ENCODE results near the gene EEA1.
A peak's percentile ranks its signal among the peaks of the same experiment; 100 is the strongest.

Gene EEA1

GRCh38 chr12:92938018-92938417 is 8.9 kb upstream of the EEA1 start:
- TF ChIP-seq EZH2 (IDR thresholded peaks at IDR 0.05; ENCODE audit: borderline replicate concordance, low read length) = no peak
- TF ChIP-seq, protein P1, sequence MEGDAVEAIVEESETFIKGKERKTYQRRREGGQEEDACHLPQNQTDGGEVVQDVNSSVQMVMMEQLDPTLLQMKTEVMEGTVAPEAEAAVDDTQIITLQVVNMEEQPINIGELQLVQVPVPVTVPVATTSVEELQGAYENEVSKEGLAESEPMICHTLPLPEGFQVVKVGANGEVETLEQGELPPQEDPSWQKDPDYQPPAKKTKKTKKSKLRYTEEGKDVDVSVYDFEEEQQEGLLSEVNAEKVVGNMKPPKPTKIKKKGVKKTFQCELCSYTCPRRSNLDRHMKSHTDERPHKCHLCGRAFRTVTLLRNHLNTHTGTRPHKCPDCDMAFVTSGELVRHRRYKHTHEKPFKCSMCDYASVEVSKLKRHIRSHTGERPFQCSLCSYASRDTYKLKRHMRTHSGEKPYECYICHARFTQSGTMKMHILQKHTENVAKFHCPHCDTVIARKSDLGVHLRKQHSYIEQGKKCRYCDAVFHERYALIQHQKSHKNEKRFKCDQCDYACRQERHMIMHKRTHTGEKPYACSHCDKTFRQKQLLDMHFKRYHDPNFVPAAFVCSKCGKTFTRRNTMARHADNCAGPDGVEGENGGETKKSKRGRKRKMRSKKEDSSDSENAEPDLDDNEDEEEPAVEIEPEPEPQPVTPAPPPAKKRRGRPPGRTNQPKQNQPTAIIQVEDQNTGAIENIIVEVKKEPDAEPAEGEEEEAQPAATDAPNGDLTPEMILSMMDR (IDR thresholded peaks at IDR 0.05; ENCODE audit: low read length) = no peak
- no peaks in the 10 kb centered on the region for H3K27me3 ChIP-seq (ENCODE audit: insufficient read depth, low read length)
- H3K9ac ChIP-seq (ENCODE audit: low read length) = no peak overlapping the region
- no peak overlapping the region for H3K4me2 ChIP-seq (ENCODE audit: low read length)
- H3K4me3 ChIP-seq (ENCODE audit: low read depth, low read length, poor library complexity, severe bottlenecking) = no peak overlapping the region
- no peaks in the 10 kb centered on the region for H3F3A ChIP-seq (ENCODE audit: insufficient read depth, low read length)
- H3K36me3 ChIP-seq (ENCODE audit: insufficient read depth, low read length) = no peaks in the 10 kb centered on the region
- no peaks in the 10 kb centered on the region for H3K9me2 ChIP-seq (ENCODE audit: low read depth, low read length)
- no peaks in the 10 kb centered on the region for H3K9me3 ChIP-seq (ENCODE audit: low read length)
- no peaks in the 10 kb centered on the region for H3K79me2 ChIP-seq (ENCODE audit: insufficient read depth, low read length)
- H2AFZ ChIP-seq (ENCODE audit: low read length) = no peak overlapping the region
- H3K27ac ChIP-seq (ENCODE audit: low read depth, low read length, poor library complexity, severe bottlenecking) = no peak overlapping the region
- H4K20me1 ChIP-seq (ENCODE audit: insufficient read depth, low read length) = no peaks in the 10 kb centered on the region
- peaks cover 21% of the 10 kb centered on the region for H3K4me1 ChIP-seq (ENCODE audit: insufficient read depth, low read length, severe bottlenecking)

DNA sequence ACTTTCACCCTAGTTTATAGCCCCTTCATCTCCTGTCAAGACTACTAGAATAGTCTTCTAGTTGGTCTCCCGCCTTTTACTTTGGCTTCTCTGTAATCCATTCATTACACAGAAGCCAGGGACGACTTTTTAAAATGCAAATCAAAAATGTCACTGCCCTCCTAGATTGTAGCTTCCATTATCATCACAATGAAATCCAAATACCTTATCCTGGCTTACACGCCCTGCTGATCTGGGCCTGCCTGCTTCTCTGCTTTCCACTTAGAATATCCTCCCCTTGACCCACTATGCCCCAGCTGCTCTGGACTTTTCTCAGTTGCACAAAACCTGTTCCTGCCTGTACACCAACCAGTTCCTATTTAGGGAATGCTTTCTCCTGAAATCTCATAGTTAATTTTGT is 4.5 kb upstream of the EEA1 start:
- H3K27ac ChIP-seq (ENCODE audit: low read depth, low read length, poor library complexity, severe bottlenecking) = no peak overlapping the region
- no peaks in the 10 kb centered on the region for H4K20me1 ChIP-seq (ENCODE audit: insufficient read depth, low read length)
- no peak overlapping the region for H3K4me2 ChIP-seq (ENCODE audit: low read length)
- H3K9ac ChIP-seq (ENCODE audit: low read length) = no peak overlapping the region
- H3K27me3 ChIP-seq (ENCODE audit: insufficient read depth, low read length) = no peaks in the 10 kb centered on the region
- H3K9me3 ChIP-seq (ENCODE audit: low read length) = no peaks in the 10 kb centered on the region
- H3K4me1 ChIP-seq (ENCODE audit: insufficient read depth, low read length, severe bottlenecking) = peaks cover 8% of the 10 kb centered on the region
- H3K36me3 ChIP-seq (ENCODE audit: insufficient read depth, low read length) = no peaks in the 10 kb centered on the region
- no peaks in the 10 kb centered on the region for H3K79me2 ChIP-seq (ENCODE audit: insufficient read depth, low read length)
- no peaks in the 10 kb centered on the region for H3K9me2 ChIP-seq (ENCODE audit: low read depth, low read length)
- no peaks in the 10 kb centered on the region for H3F3A ChIP-seq (ENCODE audit: insufficient read depth, low read length)
- no peak overlapping the region for H2AFZ ChIP-seq (ENCODE audit: low read length)
- TF ChIP-seq, protein P1 (IDR thresholded peaks at IDR 0.05; ENCODE audit: low read length) = no peak
- no peak for TF ChIP-seq EZH2 (IDR thresholded peaks at IDR 0.05; ENCODE audit: borderline replicate concordance, low read length)
- no peak overlapping the region for H3K4me3 ChIP-seq (ENCODE audit: low read depth, low read length, poor library complexity, severe bottlenecking)

DNA sequence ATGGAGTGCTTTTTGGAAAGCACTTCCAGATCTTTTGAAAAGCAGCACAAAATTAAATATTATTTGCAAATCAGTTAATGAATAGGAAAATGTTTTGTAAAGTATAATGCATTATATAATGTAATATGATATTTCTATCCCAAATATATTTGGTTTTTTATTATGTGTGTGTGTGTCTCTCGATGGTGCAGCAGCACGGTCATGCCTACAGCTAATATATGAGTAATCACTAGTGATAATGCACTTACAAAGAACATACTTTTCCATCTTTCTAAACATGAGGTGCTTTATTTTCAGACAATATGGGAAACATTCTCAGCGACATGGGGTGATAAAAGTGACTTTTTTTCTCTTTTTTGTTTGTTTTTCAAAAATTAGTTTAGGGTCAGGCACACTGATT is 1.3 kb upstream of the EEA1 start:
- H3K36me3 ChIP-seq (ENCODE audit: insufficient read depth, low read length) = no peaks in the 10 kb centered on the region
- TF ChIP-seq EZH2 (IDR thresholded peaks at IDR 0.05; ENCODE audit: borderline replicate concordance, low read length) = no peak
- TF ChIP-seq, protein P1 (IDR thresholded peaks at IDR 0.05; ENCODE audit: low read length) = no peak
- no peak overlapping the region for H2AFZ ChIP-seq (ENCODE audit: low read length)
- H4K20me1 ChIP-seq (ENCODE audit: insufficient read depth, low read length) = no peaks in the 10 kb centered on the region
- H3K27me3 ChIP-seq (ENCODE audit: insufficient read depth, low read length) = no peaks in the 10 kb centered on the region
- H3K9me2 ChIP-seq (ENCODE audit: low read depth, low read length) = no peaks in the 10 kb centered on the region
- peak overlapping the region; percentile 67 for H3K4me3 ChIP-seq (ENCODE audit: low read depth, low read length, poor library complexity, severe bottlenecking)
- H3K27ac ChIP-seq (ENCODE audit: low read depth, low read length, poor library complexity, severe bottlenecking) = no peak overlapping the region
- H3F3A ChIP-seq (ENCODE audit: insufficient read depth, low read length) = no peaks in the 10 kb centered on the region
- peak overlapping the region; percentile 88 for H3K4me2 ChIP-seq (ENCODE audit: low read length)
- no peaks in the 10 kb centered on the region for H3K9me3 ChIP-seq (ENCODE audit: low read length)
- peaks cover 28% of the 10 kb centered on the region for H3K4me1 ChIP-seq (ENCODE audit: insufficient read depth, low read length, severe bottlenecking)
- peaks cover 29% of the 10 kb centered on the region for H3K79me2 ChIP-seq (ENCODE audit: insufficient read depth, low read length)
- no peak overlapping the region for H3K9ac ChIP-seq (ENCODE audit: low read length)
